ENCODE results near the gene PDK3.

Gene PDK3

DNA sequence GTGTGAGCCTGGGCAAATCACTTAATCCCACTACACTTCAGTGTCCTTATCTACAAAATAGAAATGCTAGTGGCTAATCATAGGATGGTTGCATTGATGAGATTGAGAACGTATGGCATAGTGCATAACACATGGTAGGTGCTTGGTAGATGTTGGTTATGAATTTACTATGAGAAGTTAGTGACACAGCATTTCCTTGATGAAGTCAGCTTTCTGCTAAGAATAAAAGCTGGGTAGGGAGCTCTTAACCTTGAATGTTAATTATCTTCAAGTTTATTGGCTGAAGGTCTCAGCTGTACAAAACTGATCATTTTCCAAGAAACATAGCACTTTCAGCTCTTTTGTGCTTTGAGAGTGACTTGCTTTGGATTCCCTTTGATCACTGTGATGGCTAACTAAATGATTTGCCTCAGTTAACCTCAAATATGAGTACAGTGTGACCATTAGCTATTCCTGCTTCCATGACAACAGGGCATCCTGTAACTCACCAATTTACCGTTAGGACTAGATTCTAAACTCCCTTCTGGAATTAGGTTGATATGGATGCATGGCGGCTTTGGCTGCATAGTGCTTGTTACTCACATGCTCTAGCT is 17.8 kb downstream of the PDK3 start:
- no peak for DNase-seq (ENCODE audit: low spot score)

DNA sequence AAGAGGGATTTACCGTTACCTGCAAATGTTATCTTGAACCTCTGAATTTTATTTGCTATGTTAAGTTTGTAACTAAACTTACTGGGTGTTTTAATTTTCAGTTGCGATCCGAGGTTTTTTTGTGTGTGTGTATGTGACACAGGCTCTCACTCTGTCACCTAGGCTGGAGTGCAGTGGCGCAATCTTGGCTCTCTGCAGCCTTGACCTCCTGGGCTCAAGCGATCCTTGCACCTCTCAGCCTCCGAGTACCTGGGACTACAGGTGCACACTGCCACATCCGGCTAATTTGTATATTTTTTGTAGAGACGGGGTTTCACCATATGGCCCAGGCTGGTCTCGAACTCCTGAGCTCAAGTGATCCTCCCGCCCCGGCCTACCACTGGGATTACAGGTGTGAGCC is 18.5 kb downstream of the PDK3 start:
- DNase-seq (ENCODE audit: low spot score): no peak

DNA sequence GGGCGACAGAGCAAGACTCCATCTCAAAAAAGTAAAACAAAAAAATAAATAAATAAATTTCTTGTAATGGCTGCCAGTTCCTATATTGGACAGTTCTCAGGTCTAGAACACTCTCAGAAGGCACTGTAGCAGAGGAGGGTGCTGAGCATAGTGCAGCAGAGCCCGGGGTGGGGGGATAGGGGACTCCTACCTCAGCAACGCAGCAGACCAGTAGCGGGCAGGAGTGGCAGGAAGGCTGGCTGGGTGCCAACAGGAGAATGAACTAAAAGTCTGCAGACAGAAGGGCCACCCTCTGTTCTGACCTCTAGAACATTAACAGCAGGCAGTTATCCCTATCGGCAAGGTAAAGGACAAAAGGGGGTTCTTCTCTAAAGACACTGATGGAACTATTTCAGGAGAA is 20.2 kb downstream of the PDK3 start:
- no peak for DNase-seq (ENCODE audit: low spot score)

DNA sequence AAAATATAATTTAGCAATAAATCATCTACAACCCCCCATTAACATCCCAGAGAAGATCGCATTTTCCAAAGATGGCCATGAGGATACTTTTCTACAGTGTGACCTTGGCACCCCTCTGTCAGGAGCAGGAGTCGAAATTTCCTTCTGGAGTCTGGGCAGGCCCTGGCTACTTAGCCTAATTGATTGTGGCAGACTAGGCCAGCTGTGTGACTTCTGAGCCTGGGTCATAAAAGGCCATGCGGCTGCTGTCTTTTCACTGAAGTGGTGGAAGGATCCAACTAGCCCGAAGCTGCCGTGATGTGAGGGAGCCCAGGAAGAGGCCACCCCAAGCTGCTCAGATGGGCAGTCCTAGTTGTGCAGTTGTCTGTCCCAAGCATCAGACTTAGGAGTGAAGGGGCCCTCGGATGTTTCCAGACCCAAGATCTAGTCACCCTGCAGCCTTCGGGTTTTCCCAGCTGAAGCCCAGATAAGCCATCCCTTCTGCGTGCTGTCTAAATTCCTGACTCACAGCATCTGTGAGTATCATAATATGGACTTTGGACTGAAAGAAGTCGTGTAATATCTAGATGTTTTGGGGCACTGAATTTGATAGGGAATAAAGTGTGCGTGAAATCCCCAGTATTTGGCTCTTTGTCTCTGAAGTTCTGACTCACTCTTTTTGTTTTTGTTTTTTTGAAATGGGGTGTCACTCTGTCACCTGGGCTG is 21.0 kb downstream of the PDK3 start:
- DNase-seq (ENCODE audit: low spot score): no peak

DNA sequence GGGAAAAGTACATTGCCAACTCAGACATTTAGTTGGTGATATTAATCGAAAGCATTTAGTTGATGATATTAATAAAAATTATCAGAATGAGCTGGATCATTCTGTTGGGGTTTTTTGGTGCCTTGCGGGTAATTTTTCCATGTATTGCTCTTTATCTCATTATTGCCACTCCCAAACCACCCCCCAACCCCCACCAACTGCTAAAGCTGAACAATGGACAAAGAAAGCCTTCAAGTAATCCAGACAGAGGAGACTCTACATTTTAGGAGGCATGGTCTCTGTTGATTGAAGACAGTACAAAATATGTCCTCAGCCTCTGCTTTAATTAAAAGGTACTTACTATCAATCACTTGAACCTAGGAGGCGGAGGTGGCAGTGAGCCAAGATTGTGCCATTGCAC is 22.5 kb downstream of the PDK3 start:
- DNase-seq (ENCODE audit: low spot score): no peak

DNA sequence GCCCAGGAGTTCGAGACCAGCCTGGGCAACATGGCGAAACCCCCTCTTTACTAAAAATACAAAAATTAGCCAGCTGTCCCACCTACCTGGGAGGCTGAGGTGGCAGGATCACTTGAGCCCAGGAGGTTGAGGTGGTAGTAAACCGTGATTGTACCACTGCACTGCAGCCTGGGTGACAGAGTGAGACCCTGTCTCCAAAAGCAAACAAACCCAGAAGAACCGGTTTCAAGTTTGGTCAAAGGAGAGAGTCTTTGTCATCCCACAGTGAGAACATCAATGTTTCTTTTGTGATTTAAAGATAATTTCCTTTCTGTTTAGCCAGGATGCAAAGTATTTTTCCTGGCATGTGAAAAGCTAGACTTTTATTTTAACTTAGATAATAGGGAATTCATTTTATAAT is 26.7 kb downstream of the PDK3 start:
- DNase-seq (ENCODE audit: low spot score): no peak

DNA sequence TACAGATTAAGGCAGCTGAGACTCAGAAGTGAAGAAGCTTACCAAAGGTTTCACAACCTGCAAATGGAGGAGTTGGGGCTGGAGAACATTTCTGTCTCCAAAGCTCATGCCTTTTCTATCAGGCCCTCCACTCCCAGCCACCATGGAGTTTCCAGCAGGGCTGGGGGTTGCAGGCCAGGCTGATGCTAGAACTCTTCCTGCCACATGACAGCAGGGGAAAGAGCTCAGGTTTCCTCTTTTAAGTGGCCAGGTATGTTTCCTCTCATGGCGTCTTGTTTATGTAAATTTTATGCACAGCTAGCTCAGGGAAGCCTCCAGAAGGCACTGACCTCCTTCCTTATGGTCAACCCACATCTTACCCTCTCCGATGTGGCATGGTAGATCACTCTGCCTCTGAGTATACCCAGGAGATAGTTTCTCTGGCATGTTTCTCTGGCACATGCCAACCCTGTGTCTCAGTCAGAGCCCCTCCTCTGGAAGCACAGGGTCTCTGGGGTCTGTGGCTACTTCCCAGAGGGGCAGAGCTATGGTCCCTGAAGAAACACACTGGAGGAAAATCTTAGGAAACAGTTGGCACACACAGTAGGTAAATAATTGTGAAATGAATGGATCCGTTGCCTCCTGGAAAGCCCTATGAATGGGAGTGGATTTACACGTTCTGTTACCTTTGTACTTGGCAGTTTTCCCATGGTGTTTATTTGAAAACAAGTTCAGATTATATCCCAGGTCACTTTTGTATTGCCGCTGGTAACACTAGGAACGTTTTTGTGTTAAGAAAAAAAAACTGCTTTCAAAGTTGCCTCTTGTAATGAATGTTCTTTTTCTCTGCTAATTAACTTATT is 28.9 kb downstream of the PDK3 start:
- DNase-seq (ENCODE audit: low spot score): no peak

DNA sequence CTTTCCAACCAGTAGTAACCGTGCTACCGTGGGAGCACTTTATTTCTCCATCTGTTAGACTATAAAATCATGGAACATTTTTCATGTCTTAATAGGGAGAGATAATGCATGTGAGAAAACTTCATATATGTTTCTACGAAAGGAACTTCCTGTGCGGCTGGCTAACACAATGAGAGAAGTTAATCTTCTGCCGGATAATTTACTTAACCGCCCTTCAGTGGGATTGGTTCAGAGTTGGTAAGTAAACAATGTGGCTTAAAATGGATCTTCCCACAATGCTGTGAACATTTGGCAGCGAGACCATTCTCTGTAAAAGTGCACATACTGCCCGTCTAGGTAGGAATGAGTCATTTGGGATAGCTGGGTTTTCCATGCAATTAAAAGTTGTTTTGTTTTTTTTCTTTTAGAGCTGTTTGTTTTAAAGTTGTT is 29.6 kb downstream of the PDK3 start:
- peak; percentile 64 for DNase-seq (ENCODE audit: low spot score)

DNA sequence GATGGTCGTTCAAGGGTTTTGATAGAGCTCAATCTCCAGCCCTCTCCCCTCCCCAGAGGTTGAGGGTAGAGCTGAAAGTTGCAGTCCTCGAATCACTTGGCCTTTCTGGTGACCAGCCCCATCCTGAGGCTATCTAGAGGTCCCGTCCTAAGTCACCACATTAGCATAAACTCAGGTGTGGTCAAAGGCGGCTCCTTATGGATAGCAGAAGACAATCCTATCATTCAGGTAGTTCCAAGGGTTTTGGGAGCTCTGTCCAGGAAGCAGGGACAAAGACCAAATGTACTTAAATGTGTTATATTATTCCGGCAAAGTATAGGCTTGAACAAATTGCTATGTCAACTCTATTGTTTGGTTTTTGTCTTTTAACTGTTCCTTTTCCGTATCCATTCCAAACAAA is 30.6 kb downstream of the PDK3 start:
- no peak for DNase-seq (ENCODE audit: low spot score)

DNA sequence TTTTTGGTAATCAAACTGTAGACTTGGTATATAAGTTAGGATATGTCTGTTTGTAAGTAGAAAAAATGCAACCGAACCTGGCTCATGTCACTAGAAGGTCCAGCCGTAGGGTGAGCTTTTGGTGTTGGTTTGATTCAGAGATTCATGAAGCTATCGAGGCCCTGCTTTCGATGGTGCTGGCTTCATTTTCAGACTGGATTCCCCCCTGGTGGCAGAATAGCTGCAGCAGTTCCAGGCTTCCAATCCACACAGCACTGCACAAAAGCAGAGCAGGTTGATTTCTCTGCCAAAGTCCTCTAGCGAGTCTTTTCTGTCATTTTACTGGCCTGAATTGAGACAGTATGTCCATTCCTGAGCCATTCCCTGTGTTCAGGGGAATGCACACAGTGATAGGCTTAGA is 33.1 kb downstream of the PDK3 start:
- no peak for DNase-seq (ENCODE audit: low spot score)

DNA sequence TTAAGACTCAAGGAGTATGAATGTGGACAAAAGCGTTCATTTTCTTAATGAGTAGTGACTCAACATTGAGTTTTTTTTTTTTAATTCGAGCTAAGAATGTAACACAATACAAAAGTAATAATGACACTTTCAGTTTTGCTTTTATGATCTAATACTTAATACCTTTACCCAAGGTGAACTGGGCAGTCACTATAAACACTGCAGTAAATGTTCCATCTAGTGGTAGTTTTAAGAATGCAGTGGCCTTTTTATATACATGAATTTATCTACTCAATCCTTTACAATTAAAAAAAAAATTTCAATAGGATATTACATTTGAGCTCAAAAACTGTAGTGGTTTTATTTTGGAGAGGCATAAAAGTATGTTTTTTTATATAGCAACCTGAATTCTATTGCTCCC is 33.9 kb downstream of the PDK3 start:
- DNase-seq (ENCODE audit: low spot score): peak; percentile 26

DNA sequence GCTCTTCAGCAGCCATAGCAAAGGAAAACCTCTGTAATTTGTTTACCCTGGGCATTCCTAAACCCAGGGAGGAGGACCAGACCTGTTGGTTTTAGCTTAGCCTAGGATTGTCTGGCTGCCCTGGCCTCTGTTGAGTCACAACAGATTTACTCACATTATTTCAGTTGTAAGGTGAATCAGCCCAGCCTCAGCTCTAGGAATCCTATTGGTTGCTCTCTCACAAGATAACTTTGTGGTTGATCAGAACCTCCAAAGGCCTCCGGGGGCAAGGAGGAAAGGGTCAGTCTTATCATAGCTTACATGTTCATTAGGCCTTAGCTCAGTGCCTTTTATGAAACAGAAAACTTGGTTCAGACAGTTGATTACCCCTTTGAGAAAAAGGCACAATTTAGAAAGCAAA is 41.0 kb downstream of the PDK3 start:
- no peak for DNase-seq (ENCODE audit: low spot score)

DNA sequence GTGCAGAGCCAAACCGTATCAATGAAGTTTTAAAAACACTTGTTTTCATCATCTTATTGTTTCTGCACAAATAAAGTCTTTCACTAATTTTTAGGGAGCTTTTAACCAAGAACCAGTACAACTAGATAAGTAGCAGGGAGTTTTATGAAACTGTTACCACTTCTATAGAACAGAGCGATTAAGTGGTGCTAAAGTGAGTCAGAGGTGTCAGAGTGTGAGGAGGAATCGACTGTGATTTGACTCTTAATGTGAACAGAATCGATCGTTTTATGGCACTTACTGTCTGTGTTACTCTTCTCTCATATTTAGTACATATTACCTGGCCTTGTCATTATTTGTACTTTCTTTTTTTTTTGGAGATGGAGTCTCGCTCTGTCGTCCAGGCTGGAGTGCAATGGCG is 43.3 kb downstream of the PDK3 start:
- no peak for DNase-seq (ENCODE audit: low spot score)

DNA sequence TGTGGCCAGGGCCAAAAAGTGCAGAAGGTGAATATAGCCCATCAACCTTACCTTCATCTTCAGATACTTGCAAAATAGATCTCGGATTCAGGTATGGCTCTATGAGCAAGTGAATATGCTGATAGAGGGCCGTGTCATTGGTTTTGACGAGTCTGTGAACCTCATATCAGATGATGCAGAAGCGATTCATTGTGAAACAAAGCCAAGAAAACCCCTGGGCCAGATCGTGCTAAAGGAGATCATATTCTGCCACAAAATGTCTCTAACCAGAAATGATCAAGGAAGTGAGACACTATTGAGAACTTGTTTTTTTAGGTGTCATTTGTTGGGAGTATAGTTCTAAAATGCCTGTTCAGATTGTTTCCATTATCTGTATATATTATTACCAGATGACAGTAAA is 48.3 kb downstream of the PDK3 start:
- DNase-seq (ENCODE audit: low spot score): no peak

DNA sequence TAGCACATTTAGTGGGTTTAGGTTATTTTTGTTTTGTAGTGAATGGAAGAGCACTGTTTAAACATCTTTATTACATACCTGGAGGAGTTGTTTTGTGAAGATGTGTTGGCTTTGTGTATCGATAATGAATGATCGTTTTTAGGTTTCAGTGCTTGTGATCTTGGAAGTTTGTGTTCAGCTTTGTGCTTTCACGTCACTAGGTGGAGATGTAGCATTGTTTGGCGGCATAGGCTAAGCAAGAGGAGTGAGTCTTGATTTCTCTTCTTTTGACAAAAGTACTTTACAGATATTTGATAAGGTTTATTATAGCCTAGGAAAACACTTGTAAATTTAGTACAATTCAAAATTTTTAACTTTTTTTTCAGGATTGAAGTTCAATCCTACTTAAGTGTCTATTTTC is 50.4 kb downstream of the PDK3 start:
- DNase-seq (ENCODE audit: low spot score): no peak

DNA sequence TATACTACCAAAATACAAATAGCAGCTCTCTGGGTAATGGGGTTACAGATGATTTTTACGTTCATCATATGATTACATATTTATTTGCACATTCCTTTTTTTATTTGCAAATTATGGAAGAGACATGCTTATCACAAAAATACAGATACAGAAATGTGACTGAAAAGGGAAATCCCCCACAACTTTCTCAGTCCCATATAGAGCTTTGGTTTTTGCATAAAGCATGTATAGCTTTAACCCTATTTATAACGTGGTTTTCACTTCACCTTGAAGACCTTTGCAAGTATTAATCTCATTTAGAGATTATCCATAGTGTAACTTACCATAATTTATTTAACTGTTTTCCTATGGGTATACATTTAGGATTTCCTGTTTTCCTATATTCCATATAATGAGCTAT is 55.4 kb downstream of the PDK3 start:
- no peak for DNase-seq (ENCODE audit: low spot score)

DNA sequence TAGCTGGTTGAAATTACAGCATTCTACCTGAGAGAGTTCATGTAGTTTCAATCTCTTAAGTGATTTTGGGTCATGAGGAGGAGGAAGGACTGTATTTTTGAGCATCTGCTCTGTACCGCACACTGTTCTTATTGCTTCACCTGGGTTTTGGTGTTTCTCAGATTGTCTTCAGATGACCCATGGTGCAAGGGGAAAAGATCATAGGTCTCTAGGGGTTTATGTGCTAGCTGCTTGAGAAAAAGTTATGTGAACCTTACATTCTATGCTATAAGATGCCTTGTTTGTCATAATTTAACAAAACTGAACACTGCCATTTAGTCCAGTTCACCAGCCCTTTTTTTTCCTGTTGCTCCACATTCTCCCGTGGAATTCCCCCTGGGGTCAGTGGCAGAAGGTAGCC is 60.4 kb downstream of the PDK3 start:
- no peak for DNase-seq (ENCODE audit: low spot score)

DNA sequence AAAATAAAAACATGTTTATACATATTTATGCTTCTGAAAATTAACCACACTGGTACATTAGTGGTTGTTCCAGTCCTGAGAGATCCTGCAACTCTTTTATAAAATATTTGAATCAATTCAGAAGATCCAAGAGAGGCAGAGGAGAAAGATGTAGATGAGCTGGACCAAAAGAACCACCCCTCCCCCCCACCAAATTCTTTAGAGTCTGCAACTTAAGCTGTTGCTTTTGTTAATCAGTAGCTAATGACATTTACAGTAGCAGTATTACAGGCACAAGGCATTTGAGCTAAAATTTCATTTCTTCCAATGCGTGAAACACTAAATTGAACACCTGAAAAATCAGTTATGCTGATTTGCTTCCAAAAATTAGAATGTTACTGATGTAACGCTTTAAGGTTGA is 61.5 kb downstream of the PDK3 start:
- DNase-seq (ENCODE audit: low spot score): no peak

DNA sequence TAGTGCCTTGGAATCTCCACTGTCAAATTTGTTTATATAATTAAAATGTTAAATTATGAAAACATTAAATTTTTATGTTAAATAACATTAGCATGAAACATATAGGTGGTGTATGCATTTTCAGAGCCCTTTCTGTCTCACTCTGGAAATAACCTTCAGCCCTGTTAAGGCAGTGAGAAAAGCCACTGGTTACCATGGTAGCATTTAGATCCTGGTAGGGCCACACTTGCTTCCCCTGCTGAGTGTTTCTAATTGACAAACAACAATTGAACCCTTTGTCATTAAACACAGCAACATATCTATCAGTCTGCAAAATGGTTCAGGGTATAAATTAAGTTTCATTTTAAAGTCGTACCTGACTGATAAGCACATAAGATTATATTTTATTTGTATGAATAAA is 63.5 kb downstream of the PDK3 start:
- DNase-seq (ENCODE audit: low spot score): no peak

DNA sequence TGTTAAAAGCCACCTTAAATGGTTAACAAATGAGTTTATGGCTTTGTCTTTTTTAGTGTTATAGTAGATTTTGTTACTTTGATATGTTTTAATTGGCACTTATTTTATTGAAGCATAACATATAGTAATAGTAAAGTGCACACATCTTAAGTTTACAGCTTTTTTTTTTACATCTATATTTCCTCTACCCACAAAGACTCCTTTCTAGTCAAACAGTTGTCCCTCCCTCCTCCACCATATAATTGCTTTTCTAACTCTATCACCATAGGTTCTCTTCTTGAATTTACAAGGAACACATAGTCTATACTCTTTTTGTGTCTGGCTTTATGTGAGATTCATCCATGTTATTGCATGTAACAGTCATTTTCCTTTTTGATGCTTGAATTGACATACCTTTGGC is 71.5 kb downstream of the PDK3 start:
- DNase-seq (ENCODE audit: low spot score): no peak

DNA sequence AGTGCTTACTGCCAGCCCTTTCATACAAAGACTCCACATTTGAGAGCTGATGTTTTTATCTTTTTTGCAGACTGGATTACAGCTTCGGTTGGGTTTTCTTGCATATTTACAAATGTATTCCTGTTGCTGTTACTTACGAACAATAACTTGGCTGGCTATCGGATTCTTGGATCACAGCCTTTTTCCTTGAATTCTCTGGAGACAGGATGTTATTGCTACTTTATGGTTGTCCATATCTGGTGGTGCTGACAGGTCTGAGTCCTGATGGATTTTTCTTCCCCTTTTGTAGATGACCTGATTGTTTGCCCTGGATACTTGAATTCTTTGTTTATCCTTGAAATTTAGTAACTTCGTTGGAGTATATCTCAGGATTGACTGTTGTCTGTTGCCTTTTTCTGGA is 77.7 kb downstream of the PDK3 start:
- DNase-seq (ENCODE audit: low spot score): no peak

DNA sequence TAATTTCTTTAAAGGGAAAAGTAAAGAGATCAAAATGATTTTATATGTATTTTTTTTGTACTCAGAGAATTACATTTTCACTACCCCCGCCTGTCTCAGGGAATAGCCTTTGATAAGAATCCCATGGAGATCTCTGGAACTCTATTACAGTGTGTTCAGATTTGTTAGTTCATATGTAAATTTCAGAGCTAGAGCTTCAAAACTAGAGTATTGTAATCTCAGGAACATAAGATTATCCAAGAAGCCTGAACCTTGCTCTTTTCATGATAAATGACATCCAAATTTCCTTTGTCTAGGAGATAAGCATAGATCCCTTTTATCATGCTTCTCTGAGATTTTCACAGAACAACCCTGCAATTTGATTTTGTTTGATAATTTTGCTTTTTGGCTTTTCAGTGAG is 82.9 kb downstream of the PDK3 start:
- DNase-seq (ENCODE audit: low spot score): no peak

DNA sequence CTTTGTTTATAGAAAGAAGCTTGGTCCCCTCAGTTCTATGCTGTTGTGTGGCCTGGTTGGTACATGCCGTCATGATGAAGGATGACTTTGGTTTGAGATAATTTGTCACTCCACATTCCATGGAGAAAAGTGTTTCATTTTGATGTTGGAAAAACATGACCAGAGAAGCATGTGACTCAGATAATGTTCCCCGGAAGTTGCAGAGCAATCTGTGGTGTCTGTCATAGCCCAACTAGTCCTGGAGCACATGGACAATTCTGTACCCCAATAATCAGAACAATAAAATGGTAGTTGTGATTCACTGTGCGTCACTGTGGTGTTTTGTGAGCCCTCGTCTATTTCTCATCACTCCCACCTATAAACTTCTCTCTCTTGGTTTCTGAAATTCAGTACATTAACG is 85.1 kb downstream of the PDK3 start:
- DNase-seq (ENCODE audit: low spot score): no peak

Data from LoVo (cell line).